Measurements from ENCODE around the gene CLIP1. TPM values are rescaled to one million over a fixed set of nuclear protein-coding genes. Genes with fewer than 3 reads are reported as not detected.
A peak's percentile ranks its signal among the peaks of the same experiment; 100 is the strongest.
"Not testable (repeated sequence)": the region's sequence is repeated elsewhere in the genome, so short reads cannot be mapped to it uniquely, and the experiment has no call there.

Gene CLIP1
- total and polyA plus RNA-seq, 7 experiments from 2014 or later: 13.6 to 89.3 (median 56.6) TPM

GRCh38 chr12:122358403-122358802 lies 64.1 kb downstream of the CLIP1 start:
- CTCF ChIA-PET: interaction anchor here (1.2 kb wide), 1 partner anchor 55 kb away, joined by 8 read pairs; no protein-coding TSS in a partner anchor

GRCh38 chr12:122357536-122357935 lies 64.9 kb downstream of the CLIP1 start:
- H3K27me3 ChIP-seq (ENCODE audit: control insufficient read depth in 2 of 2, insufficient read depth in 2 of 2, low read length in 2 of 2); POLR2A ChIA-PET; H3K4me3 ChIP-seq (ENCODE audit: low read length); H3K4me1 Mint-ChIP-seq; H3K4me3 Mint-ChIP-seq; ATAC-seq; CTCF ChIA-PET; DNase-seq; H3K9me3 ChIP-seq (ENCODE audit: control insufficient read depth in 2 of 3, low read length in 3 of 3); H3K27ac Mint-ChIP-seq; H3K4me1 ChIP-seq (ENCODE audit: control insufficient read depth in 2 of 2, insufficient read depth in 2 of 2, low read length in 2 of 2); H3K27me3 Mint-ChIP-seq; H3K27ac ChIP-seq (ENCODE audit: low read depth, low read length); H3K9me3 Mint-ChIP-seq: not testable (repeated sequence)
- intact Hi-C loops (cut with micrococcal nuclease): loop anchor here (2.0 to 10.0 kb wide), 3 partner anchors 91 to 227 kb away; partner anchors contain the start of genes DIABLO (in 1 of the 2) and VPS33A (in 1 of the 2)
- peaks cover 11 to 46% (median 18%) of the 10 kb centered on the region in 5 donors for H3K36me3 Mint-ChIP-seq
- peaks cover 3 to 50% (median 7%) of the 10 kb centered on the region in 3 experiments for H3K36me3 ChIP-seq (ENCODE audit: control insufficient read depth in 2 of 3, insufficient read depth in 3 of 3, low read length in 3 of 3)

More at GRCh38 chr12:122358403-122358802, 64.1 kb downstream of the CLIP1 start:
- H3K4me3 Mint-ChIP-seq; H3K4me1 ChIP-seq (ENCODE audit: control insufficient read depth in 2 of 2, insufficient read depth in 2 of 2, low read length in 2 of 2); H3K27ac Mint-ChIP-seq; H3K27me3 Mint-ChIP-seq; ATAC-seq; H3K9me3 ChIP-seq (ENCODE audit: control insufficient read depth in 2 of 3, low read length in 3 of 3); H3K4me3 ChIP-seq (ENCODE audit: low read length); H3K27me3 ChIP-seq (ENCODE audit: control insufficient read depth in 2 of 2, insufficient read depth in 2 of 2, low read length in 2 of 2); POLR2A ChIA-PET; H3K9me3 Mint-ChIP-seq; H3K4me1 Mint-ChIP-seq; DNase-seq; H3K27ac ChIP-seq (ENCODE audit: low read depth, low read length): not testable (repeated sequence)
- H3K36me3 Mint-ChIP-seq: peaks cover 11 to 39% (median 15%) of the 10 kb centered on the region in 5 donors
- peaks cover 5 to 49% (median 7%) of the 10 kb centered on the region in 3 experiments for H3K36me3 ChIP-seq (ENCODE audit: control insufficient read depth in 2 of 3, insufficient read depth in 3 of 3, low read length in 3 of 3)
- intact Hi-C loops (cut with micrococcal nuclease): loop anchor here in 1 of 2 donors (10.0 kb wide), 1 partner anchor 134 kb away; the partner anchor contains the start of gene DIABLO

GRCh38 chr12:122356991-122357390 lies 65.5 kb downstream of the CLIP1 start:
- CTCF ChIA-PET: not testable (repeated sequence)
- H3K36me3 ChIP-seq (ENCODE audit: control insufficient read depth in 2 of 3, insufficient read depth in 3 of 3, low read length in 3 of 3): peaks cover 3 to 55% (median 7%) of the 10 kb centered on the region in 3 experiments

GRCh38 chr12:122356192-122356635 lies 66.3 kb downstream of the CLIP1 start:
- ChIA-PET POLR2A (no interaction called here), CTCF (interaction anchor here (0.6 to 1.5 kb wide), 14 partner anchors 12 to 240 kb away, joined by 3 to 8 read pairs (median 4); no protein-coding TSS in a partner anchor)
- no peaks in the 10 kb centered on the region for H3K9me3 Mint-ChIP-seq
- peaks cover 11 to 49% (median 23%) of the 10 kb centered on the region in 5 donors for H3K36me3 Mint-ChIP-seq
- H3K9me3 ChIP-seq (ENCODE audit: control insufficient read depth in 2 of 3, low read length in 3 of 3): no peaks in the 10 kb centered on the region
- H3K4me3 Mint-ChIP-seq: no peak overlapping the region
- H3K4me3 ChIP-seq (ENCODE audit: low read length): no peak overlapping the region
- H3K27me3 ChIP-seq (ENCODE audit: control insufficient read depth in 2 of 2, insufficient read depth in 2 of 2, low read length in 2 of 2): no peaks in the 10 kb centered on the region
- peaks cover 0 to 7% (median 4%) of the 10 kb centered on the region in 7 donors for H3K4me1 Mint-ChIP-seq
- no peak overlapping the region for H3K27ac ChIP-seq (ENCODE audit: low read depth, low read length)
- no peaks in the 10 kb centered on the region for H3K27me3 Mint-ChIP-seq
- peaks cover 3 to 54% (median 7%) of the 10 kb centered on the region in 3 experiments for H3K36me3 ChIP-seq (ENCODE audit: control insufficient read depth in 2 of 3, insufficient read depth in 3 of 3, low read length in 3 of 3)
- H3K4me1 ChIP-seq (ENCODE audit: control insufficient read depth in 2 of 2, insufficient read depth in 2 of 2, low read length in 2 of 2): no peaks in the 10 kb centered on the region
- intact Hi-C loops (cut with micrococcal nuclease): loop anchor here (1.0 to 10.0 kb wide), 6 partner anchors 20 to 302 kb away; partner anchors contain the start of genes DIABLO (in 1 of the 2) and VPS33A (in 1 of the 2)
- ATAC-seq (peak; percentile 86), DNase-seq (peak in 8 of 9 donors; percentile 31 to 58 (median 41))
- peak overlapping the region in 5 of 9 donors; percentile 13 to 59 (median 35) for H3K27ac Mint-ChIP-seq

More at GRCh38 chr12:122356991-122357390, 65.5 kb downstream of the CLIP1 start:
- H3K4me3 Mint-ChIP-seq; ATAC-seq; POLR2A ChIA-PET; DNase-seq; H3K27ac ChIP-seq (ENCODE audit: low read depth, low read length); H3K9me3 Mint-ChIP-seq; H3K4me1 Mint-ChIP-seq; H3K4me1 ChIP-seq (ENCODE audit: control insufficient read depth in 2 of 2, insufficient read depth in 2 of 2, low read length in 2 of 2); H3K27ac Mint-ChIP-seq; H3K27me3 Mint-ChIP-seq; H3K9me3 ChIP-seq (ENCODE audit: control insufficient read depth in 2 of 3, low read length in 3 of 3); H3K27me3 ChIP-seq (ENCODE audit: control insufficient read depth in 2 of 2, insufficient read depth in 2 of 2, low read length in 2 of 2); H3K4me3 ChIP-seq (ENCODE audit: low read length): not testable (repeated sequence)
- intact Hi-C loops (cut with micrococcal nuclease): loop anchor here (1.0 to 10.0 kb wide), 6 partner anchors 21 to 303 kb away; partner anchors contain the start of genes DIABLO (in 1 of the 2) and VPS33A (in 1 of the 2)
- H3K36me3 Mint-ChIP-seq: peaks cover 11 to 49% (median 23%) of the 10 kb centered on the region in 5 donors

GRCh38 chr12:122355706-122356105 lies 66.8 kb downstream of the CLIP1 start:
- Mint-ChIP-seq H3K36me3 (peaks cover 10 to 49% (median 24%) of the 10 kb centered on the region in 5 donors), H3K27ac (peak overlapping the region in 1 of 9 donors; percentile 51), H3K27me3 (no peaks in the 10 kb centered on the region), H3K4me3 (no peak overlapping the region), H3K4me1 (peaks cover 0 to 7% (median 4%) of the 10 kb centered on the region in 7 donors), H3K9me3 (no peaks in the 10 kb centered on the region)
- H3K27me3 ChIP-seq (ENCODE audit: control insufficient read depth in 2 of 2, insufficient read depth in 2 of 2, low read length in 2 of 2): no peaks in the 10 kb centered on the region
- no peak overlapping the region for H3K27ac ChIP-seq (ENCODE audit: low read depth, low read length)
- ATAC-seq (no peak), DNase-seq (peak in 1 of 9 donors; percentile 4)
- peaks cover 3 to 54% (median 7%) of the 10 kb centered on the region in 3 experiments for H3K36me3 ChIP-seq (ENCODE audit: control insufficient read depth in 2 of 3, insufficient read depth in 3 of 3, low read length in 3 of 3)
- intact Hi-C loops (cut with micrococcal nuclease): loop anchor here (1.0 to 10.0 kb wide), 6 partner anchors 19 to 301 kb away; partner anchors contain the start of genes DIABLO (in 1 of the 2) and VPS33A (in 1 of the 2)
- H3K4me1 ChIP-seq (ENCODE audit: control insufficient read depth in 2 of 2, insufficient read depth in 2 of 2, low read length in 2 of 2): no peaks in the 10 kb centered on the region
- ChIA-PET POLR2A (no interaction called here), CTCF (interaction anchor here (0.6 to 1.5 kb wide), 15 partner anchors 11 to 240 kb away, joined by 3 to 8 read pairs (median 3); no protein-coding TSS in a partner anchor)
- H3K9me3 ChIP-seq (ENCODE audit: control insufficient read depth in 2 of 3, low read length in 3 of 3): no peaks in the 10 kb centered on the region
- no peak overlapping the region for H3K4me3 ChIP-seq (ENCODE audit: low read length)

- Histone ChIP-seq H3K4me3 (ENCODE audit: low read length) (no peak overlapping the region), H3K4me1 (ENCODE audit: control insufficient read depth in 2 of 2, insufficient read depth in 2 of 2, low read length in 2 of 2) (no peaks in the 10 kb centered on the region), H3K27ac (ENCODE audit: low read depth, low read length) (no peak overlapping the region), H3K36me3 (ENCODE audit: control insufficient read depth in 2 of 3, insufficient read depth in 3 of 3, low read length in 3 of 3) (peaks cover 3 to 54% (median 7%) of the 10 kb centered on the region in 3 experiments), H3K27me3 (ENCODE audit: control insufficient read depth in 2 of 2, insufficient read depth in 2 of 2, low read length in 2 of 2) (no peaks in the 10 kb centered on the region), H3K9me3 (ENCODE audit: control insufficient read depth in 2 of 3, low read length in 3 of 3) (no peaks in the 10 kb centered on the region)
- H3K27me3 Mint-ChIP-seq: no peaks in the 10 kb centered on the region
- peaks cover 11 to 53% (median 28%) of the 10 kb centered on the region in 5 donors for H3K36me3 Mint-ChIP-seq
- no peaks in the 10 kb centered on the region for H3K9me3 Mint-ChIP-seq
- ChIA-PET POLR2A (no interaction called here), CTCF (interaction anchor here (0.7 to 1.5 kb wide), 10 partner anchors 10 to 153 kb away, joined by 3 to 6 read pairs (median 3); no protein-coding TSS in a partner anchor)
- DNase-seq (no peak), ATAC-seq (no peak)
- intact Hi-C loops (cut with micrococcal nuclease): loop anchor here in 1 of 2 donors (10.0 kb wide), 1 partner anchor 130 kb away; the partner anchor contains the start of gene DIABLO
- H3K27ac Mint-ChIP-seq: no peak overlapping the region
- H3K4me3 Mint-ChIP-seq: no peak overlapping the region
- peaks cover 0 to 7% (median 4%) of the 10 kb centered on the region in 7 donors for H3K4me1 Mint-ChIP-seq
Measured at GRCh38 chr12:122354958-122355641, 67.4 kb downstream of the CLIP1 start.
